Endothelial cell (in vitro differentiated cells): ENCODE results near the gene TTC16. TPM values are rescaled to one million over a fixed set of nuclear protein-coding genes. Genes with fewer than 3 reads are reported as not detected.
A peak's percentile ranks its signal among the peaks of the same experiment; 100 is the strongest.

Experiments used
- DNase-seq: peaks from one replicate; pipeline ENCODE4 v3.0.0; 2021; ENCODE audit warnings: low spot score
- H3K27ac Mint-ChIP-seq: one replicate; pipeline ENCODE4 v1.8.0; 2021; ENCODE audit warnings: mixed read lengths, inconsistent platforms; ENCODE audit not compliant: unreplicated experiment
- H3K27me3 Mint-ChIP-seq: one replicate; pipeline ENCODE4 v1.8.0; 2021; ENCODE audit warnings: mild to moderate bottlenecking, moderate library complexity, mixed read lengths, inconsistent platforms; ENCODE audit not compliant: unreplicated experiment
- H3K36me3 Mint-ChIP-seq: one replicate; pipeline ENCODE4 v1.8.0; 2021; ENCODE audit warnings: mild to moderate bottlenecking, low read depth, mixed read lengths, inconsistent platforms; ENCODE audit not compliant: unreplicated experiment
- H3K4me1 Mint-ChIP-seq: one replicate; pipeline ENCODE4 v1.8.0; 2021; ENCODE audit warnings: mild to moderate bottlenecking, mixed read lengths, inconsistent platforms; ENCODE audit not compliant: unreplicated experiment
- H3K4me3 Mint-ChIP-seq: one replicate; pipeline ENCODE4 v1.8.0; 2021; ENCODE audit warnings: mild to moderate bottlenecking, mixed read lengths, inconsistent platforms; ENCODE audit not compliant: unreplicated experiment
- H3K9me3 Mint-ChIP-seq: one replicate; pipeline ENCODE4 v1.8.0; 2021; ENCODE audit warnings: mixed read lengths, inconsistent platforms; ENCODE audit not compliant: unreplicated experiment
- CTCF ChIP-seq: fragments of 200-600 bp; sonication (generic); IDR thresholded peaks from one replicate; pipeline ENCODE4 v1.5.0; 2021; ENCODE audit warnings: antibody characterized with exemption; ENCODE audit not compliant: unreplicated experiment
- total RNA-seq: library from RNA; stranded (reverse); fragmentation: NEBNext Ultra II Directional; extraction: Animal tissue kit (Norgen Biotek cat#: 25700); gene quantifications from one replicate; pipeline ENCODE4 v1.2.1, GENCODE V29; 2021; ENCODE audit not compliant: unreplicated experiment

Gene TTC16
- total RNA-seq, 1 donor from 2014 or later, result 0.08 TPM

DNA sequence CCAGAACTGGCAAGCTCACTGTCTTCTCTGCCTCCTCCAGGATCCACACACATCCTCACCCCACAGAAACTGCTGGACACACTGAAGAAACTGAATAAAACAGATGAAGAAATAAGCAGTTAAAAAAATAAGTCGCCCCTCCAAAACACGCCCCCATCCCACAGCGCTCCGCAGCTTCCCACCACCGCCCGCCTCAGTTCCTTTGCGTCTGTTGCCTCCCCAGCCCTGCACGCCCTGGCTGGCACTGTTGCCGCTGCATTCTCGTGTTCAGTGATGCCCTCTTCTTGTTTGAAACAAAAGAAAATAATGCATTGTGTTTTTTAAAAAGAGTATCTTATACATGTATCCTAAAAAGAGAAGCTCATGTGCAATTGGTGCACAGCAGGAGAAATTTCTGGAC is 25.1 kb upstream of the TTC16 start:
- no peak for TF ChIP-seq CTCF
- no peaks in the 10 kb centered on the region for H3K9me3 Mint-ChIP-seq
- peaks cover 12% of the 10 kb centered on the region for H3K27me3 Mint-ChIP-seq
- no peak for DNase-seq
- peak overlapping the region; percentile 65 for H3K4me3 Mint-ChIP-seq
- H3K36me3 Mint-ChIP-seq, result peaks cover 65% of the 10 kb centered on the region
- no peak overlapping the region for H3K27ac Mint-ChIP-seq
- peaks cover 3% of the 10 kb centered on the region for H3K4me1 Mint-ChIP-seq

- DNase-seq, result no peak
- peaks cover 3% of the 10 kb centered on the region for H3K4me1 Mint-ChIP-seq
- peaks cover 65% of the 10 kb centered on the region for H3K36me3 Mint-ChIP-seq
- peaks cover 12% of the 10 kb centered on the region for H3K27me3 Mint-ChIP-seq
- TF ChIP-seq CTCF, result no peak
- no peaks in the 10 kb centered on the region for H3K9me3 Mint-ChIP-seq
- H3K27ac Mint-ChIP-seq, result no peak overlapping the region
- peak overlapping the region; percentile 13 for H3K4me3 Mint-ChIP-seq
These were observed 23.8 kb upstream of the TTC16 start for GRCh38 chr9:127692071-127692470.

GRCh38 chr9:127693143-127693542 is 22.7 kb upstream of the TTC16 start:
- no peak overlapping the region for H3K4me3 Mint-ChIP-seq
- no peak for TF ChIP-seq CTCF
- H3K27me3 Mint-ChIP-seq, result peaks cover 10% of the 10 kb centered on the region
- peaks cover 58% of the 10 kb centered on the region for H3K36me3 Mint-ChIP-seq
- H3K27ac Mint-ChIP-seq, result no peak overlapping the region
- no peaks in the 10 kb centered on the region for H3K9me3 Mint-ChIP-seq
- peaks cover 5% of the 10 kb centered on the region for H3K4me1 Mint-ChIP-seq
- no peak for DNase-seq

- H3K27ac Mint-ChIP-seq, result peak overlapping the region; percentile 9
- no peak for DNase-seq
- H3K4me3 Mint-ChIP-seq, result peak overlapping the region; percentile 34
- H3K36me3 Mint-ChIP-seq, result peaks cover 52% of the 10 kb centered on the region
- no peak for TF ChIP-seq CTCF
- H3K27me3 Mint-ChIP-seq, result peaks cover 10% of the 10 kb centered on the region
- H3K9me3 Mint-ChIP-seq, result no peaks in the 10 kb centered on the region
- H3K4me1 Mint-ChIP-seq, result peaks cover 6% of the 10 kb centered on the region
These were observed 22.2 kb upstream of the TTC16 start for GRCh38 chr9:127693697-127694096.

DNA sequence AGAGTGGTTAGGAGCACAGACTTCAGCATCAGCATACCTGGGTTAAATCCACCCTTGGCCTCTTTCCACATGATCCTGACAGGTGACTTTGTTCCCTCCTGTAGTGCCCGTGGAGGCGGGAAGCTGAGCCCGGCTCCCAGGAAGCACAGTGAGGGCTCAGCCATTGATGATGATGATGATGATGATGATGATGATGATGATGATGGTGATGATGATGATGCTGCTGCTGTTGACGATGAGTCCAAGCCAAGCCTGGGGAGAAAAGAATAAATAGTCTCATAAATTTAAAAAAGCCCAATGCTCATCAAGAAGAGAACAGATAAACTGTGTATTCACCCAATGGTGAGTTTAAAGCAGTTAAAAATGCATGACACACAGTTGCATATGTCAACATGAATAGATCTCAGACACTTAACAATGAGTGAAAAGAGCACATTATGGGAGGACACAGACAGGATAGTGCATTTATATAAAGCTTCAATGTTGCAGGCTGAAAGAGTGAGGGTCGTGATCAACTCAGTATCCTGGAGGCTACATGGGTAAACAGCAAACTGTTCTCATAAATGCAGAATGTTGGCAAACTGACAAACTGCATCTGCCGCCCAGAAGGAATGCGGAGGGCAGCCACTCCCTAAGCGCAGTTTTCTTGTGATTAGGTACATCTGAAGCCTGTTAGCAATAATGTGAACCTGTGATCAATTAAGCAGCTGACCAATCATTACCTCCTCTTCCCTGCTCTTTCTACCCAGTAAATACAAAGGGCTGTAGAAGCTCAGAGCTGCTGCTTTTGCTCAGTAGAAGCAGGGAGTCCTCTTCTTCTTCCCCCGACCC is 20.8 kb upstream of the TTC16 start:
- Mint-ChIP-seq H3K27ac (no peak overlapping the region), H3K4me3 (peak overlapping the region; percentile 59), H3K4me1 (peaks cover 9% of the 10 kb centered on the region), H3K9me3 (no peaks in the 10 kb centered on the region), H3K27me3 (peaks cover 6% of the 10 kb centered on the region), H3K36me3 (peaks cover 45% of the 10 kb centered on the region)
- no peak for TF ChIP-seq CTCF
- DNase-seq, result no peak
